Heart left ventricle (tissue), 16 donors: Measurements from ENCODE around the gene GOLGA8M. TPM values are rescaled to one million over a fixed set of nuclear protein-coding genes. Genes with fewer than 3 reads are reported as not detected.
"Not testable (repeated sequence)": the region's sequence is repeated elsewhere in the genome, so short reads cannot be mapped to it uniquely, and the experiment has no call there.

Experiments used
- ATAC-seq, 4 donors: fragments of 200-7000 bp; cut with Tn5 transposase; one replicate each; pipeline ENCODE4 v1.9.1; 2020 to 2022; ENCODE audit warnings: moderate library complexity in 4 of 4, mild to moderate bottlenecking in 3 of 4, moderate number of reproducible peaks in 1 of 4
- DNase-seq, 5 donors: peaks; one replicate each; pipeline ENCODE4 v3.0.0-alpha.2; 2020
- H3K27ac ChIP-seq, 12 donors: fragments of 200-600 bp; sonication (generic) in 4 of 12; one replicate each; pipeline versions ENCODE4 v1.5.0 to v1.8.0; 2016 to 2022; ENCODE audit warnings: mild to moderate bottlenecking in 2 of 12
- H3K27me3 ChIP-seq, 9 donors: fragments of 200-600 bp; sonication (generic) in 2 of 9; one replicate each; pipeline versions ENCODE4 v1.5.1 to v1.8.0; 2016 to 2022; ENCODE audit warnings: mild to moderate bottlenecking in 3 of 9
- H3K36me3 ChIP-seq, 9 donors: fragments of 200-600 bp; sonication (generic) in 2 of 9; one replicate each; pipeline versions ENCODE4 v1.5.0 to v1.8.0; 2018 to 2022; ENCODE audit warnings: mild to moderate bottlenecking in 2 of 9
- H3K4me1 ChIP-seq, 12 donors: fragments of 200-600 bp; sonication (generic) in 4 of 12; one replicate each; pipeline versions ENCODE4 v1.5.0 to v1.8.0; 2016 to 2022; ENCODE audit warnings: mild to moderate bottlenecking in 3 of 12
- H3K4me3 ChIP-seq, 12 donors: fragments of 200-600 bp; sonication (generic) in 4 of 12; one replicate each; pipeline versions ENCODE4 v1.5.0 to v1.8.0; 2017 to 2022; ENCODE audit warnings: mild to moderate bottlenecking in 9 of 12, moderate library complexity in 4 of 12
- H3K9me3 ChIP-seq, 12 donors: fragments of 200-600 bp; sonication (generic) in 4 of 12; one replicate each; pipeline versions ENCODE4 v1.5.0 to v1.8.0; 2016 to 2022; ENCODE audit warnings: mild to moderate bottlenecking in 1 of 12
- WGBS, 4 donors: extraction: QIAGEN DNeasy Blood & Tissue Kit in 2 of 4; methylation state at CpG; one replicate each; pipeline versions ENCODE4 v1.1.5 to v1.1.7; 2013 to 2018; 5-methylcytosine and 5-hydroxymethylcytosine counted together
- intact Hi-C, 10 donors: fragments of 100-400 bp; cut with DNase I; formaldehyde crosslinking; loops; one replicate each; pipeline versions ENCODE4 v1.11.1 to v1.14.2; 2022
- polyA plus RNA-seq, 2 donors: library from polyadenylated mRNA; stranded (reverse); fragments of 200-250 nt; gene quantifications; one replicate each; pipeline ENCODE4 v1.2.3, GENCODE V29; 2013
- total RNA-seq, 9 donors: library from RNA; depleted of rRNA in 2 of 9; stranded (reverse); fragments of >200 nt in 2 of 9; fragmentation: NEBNext Ultra II Directional in 3 of 9; extraction: Animal tissue kit (Norgen Biotek cat#: 25700) in 3 of 9; gene quantifications; one replicate each; pipeline versions ENCODE4 v1.1.0 to v1.2.4, GENCODE V29; 2016 to 2023
- TF ChIP-seq, protein P1 (sequence below), 12 donors: fragments of 200-600 bp; sonication (generic) in 4 of 12; IDR thresholded peaks; one replicate each; pipeline versions ENCODE4 v1.5.0 to v1.8.0; 2018 to 2022; ENCODE audit warnings: antibody characterized with exemption in 12 of 12, mild to moderate bottlenecking in 5 of 12
- donor health status: ischemic (EF 13 %, LVEDD 7.1; RV severe dilation, severe dysfunction).
- donor health status: healthy with polysubstance abuse.
- donor health status: DM: no; HTN: yes; CAD: no.
- donor health status: DM: no; HTN: no; CAD: no.
- donor health status: ischemic (EF 25% LVEDD 6.9; RV normal size, moderate dysfunction).
- donor health status: ischemic (EF 25% LVEDD 5.7; RV mildly dilated, moderate dysfunction).
- donor health status: healthy.
- donor health status: DM: yes; HTN: yes; CAD: no.
- donor health status: ischemic (EF 35%, LVEDD 5.7; RV mildly dilated, moderate dysfunction).
- donor health status: nonischemic (EF 11% LVEDD 7.7; RV severe dilation, severe dysfunction).
- donor health status: DM: yes; HTN: yes; CAD: no.
- donor health status: PGD.
- donor health status: ischemic (EF 29% LVEDD 5.4; RV normal size, mild dysfunction).
- donor health status: nonischemic (EF 23%, LVEDD 6.1; RV moderate dilation, normal function).

Gene GOLGA8M
- total and polyA plus RNA-seq, 11 donors = 0.18 to 2.6 (median 1.2) TPM; not detected in 1

DNA sequence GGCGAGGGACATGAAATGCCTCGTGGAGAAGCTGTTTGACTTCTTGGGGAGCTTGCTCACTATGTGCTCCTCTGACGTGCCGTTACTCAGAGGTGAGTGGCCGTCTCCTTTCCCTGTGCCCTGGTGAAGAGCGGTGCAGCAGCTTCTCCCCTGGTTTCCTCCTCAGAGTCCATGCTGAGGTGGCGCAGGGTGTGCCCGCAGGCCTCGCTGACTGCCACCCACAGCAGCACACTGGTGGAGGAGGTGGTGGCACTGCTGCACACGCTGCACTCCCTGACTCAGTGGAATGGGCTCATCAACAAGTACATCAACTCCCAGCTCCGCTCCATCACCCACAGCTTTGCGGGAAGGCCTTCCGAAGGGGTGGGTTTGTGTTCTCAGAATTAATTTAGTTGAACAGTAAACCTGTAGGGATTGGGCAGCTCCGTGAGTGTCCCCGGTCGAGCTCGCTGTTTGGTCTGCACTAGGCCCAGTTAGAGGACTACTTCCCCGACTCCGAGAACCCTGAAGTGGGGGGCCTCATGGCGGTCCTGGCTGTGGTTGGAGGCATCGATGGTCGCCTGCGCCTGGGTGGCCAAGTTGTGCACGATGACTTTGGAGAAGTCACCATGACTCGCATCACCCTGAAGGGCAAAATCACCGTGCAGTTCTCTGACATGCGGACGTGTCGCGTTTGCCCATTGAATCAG lies 56.7 kb downstream of the GOLGA8M start:
- WGBS, 4 donors = 83 to 97% (median 96%) methylated on average over 5 to 27 of the region's 30 CpGs
- H3K4me1 ChIP-seq, H3K27ac ChIP-seq, H3K4me3 ChIP-seq, intact Hi-C loops, DNase-seq, H3K27me3 ChIP-seq, ATAC-seq, H3K9me3 ChIP-seq: not testable (repeated sequence)
- H3K36me3 ChIP-seq = peaks cover 0 to 18% (median 6%) of the 10 kb centered on the region in 9 donors

DNA sequence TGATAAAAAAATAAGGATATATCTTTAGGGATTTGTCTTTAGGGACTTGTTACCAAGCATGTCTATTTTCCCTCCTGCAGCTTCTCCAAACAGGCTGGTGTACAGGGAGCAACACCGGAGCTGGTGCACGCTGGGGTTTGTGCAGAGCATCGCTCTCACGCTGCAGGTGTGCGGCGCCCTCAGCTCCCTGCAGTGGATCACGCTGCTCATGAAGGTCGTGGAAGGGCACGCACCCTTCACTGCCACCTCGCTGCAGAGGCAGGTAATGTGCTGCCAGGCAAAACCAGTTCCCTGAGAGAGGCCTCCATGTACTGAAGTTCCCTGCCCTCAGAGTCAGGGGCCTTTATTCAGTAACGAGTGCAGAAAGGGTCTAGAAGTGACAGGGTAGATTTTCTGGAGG lies 58.0 kb downstream of the GOLGA8M start:
- H3K27ac ChIP-seq, H3K4me1 ChIP-seq, ATAC-seq, H3K9me3 ChIP-seq, intact Hi-C loops, H3K4me3 ChIP-seq, H3K27me3 ChIP-seq, DNase-seq: not testable (repeated sequence)
- peaks cover 0 to 18% (median 6%) of the 10 kb centered on the region in 9 donors for H3K36me3 ChIP-seq
- TF ChIP-seq, protein P1, sequence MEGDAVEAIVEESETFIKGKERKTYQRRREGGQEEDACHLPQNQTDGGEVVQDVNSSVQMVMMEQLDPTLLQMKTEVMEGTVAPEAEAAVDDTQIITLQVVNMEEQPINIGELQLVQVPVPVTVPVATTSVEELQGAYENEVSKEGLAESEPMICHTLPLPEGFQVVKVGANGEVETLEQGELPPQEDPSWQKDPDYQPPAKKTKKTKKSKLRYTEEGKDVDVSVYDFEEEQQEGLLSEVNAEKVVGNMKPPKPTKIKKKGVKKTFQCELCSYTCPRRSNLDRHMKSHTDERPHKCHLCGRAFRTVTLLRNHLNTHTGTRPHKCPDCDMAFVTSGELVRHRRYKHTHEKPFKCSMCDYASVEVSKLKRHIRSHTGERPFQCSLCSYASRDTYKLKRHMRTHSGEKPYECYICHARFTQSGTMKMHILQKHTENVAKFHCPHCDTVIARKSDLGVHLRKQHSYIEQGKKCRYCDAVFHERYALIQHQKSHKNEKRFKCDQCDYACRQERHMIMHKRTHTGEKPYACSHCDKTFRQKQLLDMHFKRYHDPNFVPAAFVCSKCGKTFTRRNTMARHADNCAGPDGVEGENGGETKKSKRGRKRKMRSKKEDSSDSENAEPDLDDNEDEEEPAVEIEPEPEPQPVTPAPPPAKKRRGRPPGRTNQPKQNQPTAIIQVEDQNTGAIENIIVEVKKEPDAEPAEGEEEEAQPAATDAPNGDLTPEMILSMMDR (IDR thresholded peaks at IDR 0.05) = peak in 2 of 12 donors; percentile 10 to 23
- WGBS, 4 donors = 38 to 58% methylated on average over 1 to 5 of the region's 11 CpGs; no CpG with 5 or more reads in 2 of the 4 donors

DNA sequence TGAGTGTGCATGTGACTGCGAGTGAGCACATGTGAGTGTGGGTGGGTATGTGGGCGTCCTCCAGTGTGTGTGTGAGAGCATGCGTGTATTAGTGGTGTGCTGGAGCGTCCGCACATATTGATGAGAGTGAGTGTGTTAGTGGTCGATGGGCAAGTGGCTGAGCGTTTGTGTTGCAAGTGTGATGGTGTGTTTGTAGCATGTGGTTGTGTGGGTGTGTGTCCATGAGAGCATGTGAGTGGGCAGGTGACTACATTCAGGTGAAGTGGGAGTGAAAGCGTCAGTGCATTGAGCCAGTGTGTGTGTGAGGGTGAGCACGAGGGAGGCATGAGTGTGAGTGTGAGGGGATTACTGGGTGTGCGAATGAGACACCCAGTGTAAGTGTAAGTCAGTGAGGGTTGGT lies 59.7 kb downstream of the GOLGA8M start:
- peaks cover 0 to 18% (median 6%) of the 10 kb centered on the region in 9 donors for H3K36me3 ChIP-seq
- H3K4me3 ChIP-seq, H3K4me1 ChIP-seq, H3K27ac ChIP-seq, H3K9me3 ChIP-seq, ATAC-seq, DNase-seq, H3K27me3 ChIP-seq, intact Hi-C loops: not testable (repeated sequence)
- 94 to 97% (median 96%) methylated on average over 10 of the region's 10 CpGs for WGBS, 4 donors

Other genes with a start within 250 kb of the GOLGA8M start
- not detected for gene GOLGA8G, start 179.4 kb downstream of the GOLGA8M start, total RNA-seq
- gene GOLGA8G, start 179.4 kb downstream of the GOLGA8M start, polyA plus RNA-seq = not detected
- not detected for gene GOLGA6L25, start 158.9 kb downstream of the GOLGA8M start, total RNA-seq
- gene GOLGA6L25, start 158.9 kb downstream of the GOLGA8M start, polyA plus RNA-seq = not detected
- not detected for gene GOLGA6L7, start 136.2 kb upstream of the GOLGA8M start, total RNA-seq
- not detected for gene GOLGA6L7, start 136.2 kb upstream of the GOLGA8M start, polyA plus RNA-seq
- gene APBA2, start 173.6 kb upstream of the GOLGA8M start, total RNA-seq = 1 to 10 TPM in 3 of 9 donors, under 1 TPM in 4, not detected in 2; 0.16 to 1.3 (median 0.85) TPM
- under 1 TPM; 0.21 to 0.30 TPM for gene APBA2, start 173.6 kb upstream of the GOLGA8M start, polyA plus RNA-seq